Ascending aorta (tissue), 2 donors: ENCODE measurements around the gene GRM7. TPM values are rescaled to one million over a fixed set of nuclear protein-coding genes. Genes with fewer than 3 reads are reported as not detected.

ENCODE experiments used
- DNase-seq, 2 donors: peaks; one replicate each; pipeline ENCODE4 v3.0.0-alpha.2; 2019; ENCODE audit warnings: low spot score in 2 of 2
- H3K27ac ChIP-seq, 2 donors: fragments of 200-600 bp; sonication (generic); one replicate each; pipeline ENCODE4 v1.5.1; 2016 to 2017; ENCODE audit warnings: mild to moderate bottlenecking in 1 of 2
- H3K27me3 ChIP-seq: fragments of 200-600 bp; sonication (generic); one replicate; pipeline ENCODE4 v1.5.1; 2017
- H3K36me3 ChIP-seq, 2 donors: fragments of 200-600 bp; sonication (generic); one replicate each; pipeline ENCODE4 v1.5.1; 2016
- H3K4me1 ChIP-seq, 2 donors: fragments of 200-600 bp; sonication (generic); one replicate each; pipeline ENCODE4 v1.5.1; 2016 to 2017; ENCODE audit warnings: mild to moderate bottlenecking in 1 of 2
- H3K4me3 ChIP-seq, 2 donors: fragments of 200-600 bp; sonication (generic); one replicate each; pipeline ENCODE4 v1.5.1; 2016 to 2017; ENCODE audit warnings: mild to moderate bottlenecking in 1 of 2
- H3K9me3 ChIP-seq, 2 donors: fragments of 200-600 bp; sonication (generic); one replicate each; pipeline ENCODE4 v1.5.1; 2016
- CTCF ChIP-seq, 3 experiments: fragments of 200-600 bp in 2 of 3; fragments of 450-650 bp in 1 of 3; sonication (generic) in 2 of 3; IDR thresholded peaks; one replicate each; pipeline ENCODE4 v1.5.1; 2016 to 2019; ENCODE audit warnings: antibody characterized with exemption in 3 of 3, mild to moderate bottlenecking in 1 of 3, moderate library complexity in 1 of 3
- intact Hi-C: fragments of 100-400 bp; cut with DNase I; formaldehyde crosslinking; loops from one replicate; pipeline ENCODE4 v1.15.1; 2023
- total RNA-seq: library from RNA; depleted of rRNA; stranded (reverse); fragments of >200 nt; gene quantifications from one replicate; pipeline ENCODE4 v1.1.0, GENCODE V29; 2016

Gene GRM7
- total RNA-seq, 1 donor from 2014 or later, result 4.8 TPM

GRCh38 chr3:6857510-6857909 lies 3.4 kb upstream of the GRM7 start:
- H3K9me3 ChIP-seq, result no peaks in the 10 kb centered on the region
- intact Hi-C loops, result no loop called here
- DNase-seq, result no peak
- no peaks in the 10 kb centered on the region for H3K36me3 ChIP-seq
- no peak overlapping the region for H3K4me3 ChIP-seq
- no peak for TF ChIP-seq CTCF (IDR thresholded peaks at IDR 0.05)
- H3K4me1 ChIP-seq, result peaks cover 3 to 4% of the 10 kb centered on the region in 2 donors
- no peak overlapping the region for H3K27ac ChIP-seq
- H3K27me3 ChIP-seq, result no peaks in the 10 kb centered on the region

GRCh38 chr3:6860149-6860953 lies 564 bp upstream of the GRM7 start:
- Histone ChIP-seq H3K4me1 (peaks cover 3 to 4% of the 10 kb centered on the region in 2 donors), H3K36me3 (no peaks in the 10 kb centered on the region), H3K27me3 (peaks cover 5% of the 10 kb centered on the region), H3K27ac (no peak overlapping the region), H3K9me3 (no peaks in the 10 kb centered on the region), H3K4me3 (peak overlapping the region; percentile 48 to 62)
- intact Hi-C loops, result no loop called here
- no peak for DNase-seq
- TF ChIP-seq CTCF (IDR thresholded peaks at IDR 0.05), result no peak

GRCh38 chr3:6861625-6862000 lies 698 bp downstream of the GRM7 start:
- intact Hi-C loops, result no loop called here
- no peak for DNase-seq
- Histone ChIP-seq H3K27me3 (peaks cover 5% of the 10 kb centered on the region), H3K4me3 (peak overlapping the region; percentile 48 to 62), H3K27ac (no peak overlapping the region), H3K9me3 (no peaks in the 10 kb centered on the region), H3K4me1 (peaks cover 3 to 4% of the 10 kb centered on the region in 2 donors), H3K36me3 (no peaks in the 10 kb centered on the region)
- no peak for TF ChIP-seq CTCF (IDR thresholded peaks at IDR 0.05)

- Histone ChIP-seq H3K27ac (no peak overlapping the region), H3K4me1 (peaks cover 3 to 4% of the 10 kb centered on the region in 2 donors), H3K9me3 (no peaks in the 10 kb centered on the region), H3K27me3 (peaks cover 5% of the 10 kb centered on the region), H3K36me3 (no peaks in the 10 kb centered on the region), H3K4me3 (peak overlapping the region; percentile 48 to 62)
- no peak for TF ChIP-seq CTCF (IDR thresholded peaks at IDR 0.05)
- DNase-seq, result no peak
- intact Hi-C loops, result no loop called here
These were observed 1.3 kb downstream of the GRM7 start for GRCh38 chr3:6862041-6862879.

- H3K36me3 ChIP-seq, result no peaks in the 10 kb centered on the region
- DNase-seq, result no peak
- H3K27me3 ChIP-seq, result peaks cover 5% of the 10 kb centered on the region
- H3K27ac ChIP-seq, result no peak overlapping the region
- no peak for TF ChIP-seq CTCF (IDR thresholded peaks at IDR 0.05)
- peak overlapping the region; percentile 48 to 62 for H3K4me3 ChIP-seq
- no peaks in the 10 kb centered on the region for H3K9me3 ChIP-seq
- peaks cover 3 to 4% of the 10 kb centered on the region in 2 donors for H3K4me1 ChIP-seq
- intact Hi-C loops, result no loop called here
These were observed 1.9 kb downstream of the GRM7 start for GRCh38 chr3:6862880-6863195.
